Measurements from ENCODE around the gene RNF31. TPM values are rescaled to one million over a fixed set of nuclear protein-coding genes. Genes with fewer than 3 reads are reported as not detected.
A peak's percentile ranks its signal among the peaks of the same experiment; 100 is the strongest.

RNF31 gene
- total RNA-seq, 2 donors from 2014 or later, result 85.8 to 98.3 TPM

GRCh38 chr14:24136684-24137528 is 10.4 kb upstream of the RNF31 start:
- ATAC-seq (no peak), DNase-seq (no peak)
- peak overlapping the region; percentile 88 for H3K27ac Mint-ChIP-seq
- no peaks in the 10 kb centered on the region for H3K9me3 ChIP-seq (ENCODE audit: control insufficient read depth, low read length, poor library complexity, severe bottlenecking)
- no peaks in the 10 kb centered on the region for H3K27me3 Mint-ChIP-seq
- peaks cover 44% of the 10 kb centered on the region for H3K4me1 Mint-ChIP-seq
- no peaks in the 10 kb centered on the region for H3K36me3 Mint-ChIP-seq (ENCODE audit: low read depth)
- H3K4me3 Mint-ChIP-seq, result peak overlapping the region; percentile 95

GRCh38 chr14:24137529-24138395 is 9.5 kb upstream of the RNF31 start:
- Mint-ChIP-seq H3K4me3 (peak overlapping the region; percentile 95), H3K4me1 (peaks cover 42% of the 10 kb centered on the region), H3K27ac (peak overlapping the region; percentile 88), H3K36me3 (ENCODE audit: low read depth) (no peaks in the 10 kb centered on the region), H3K27me3 (no peaks in the 10 kb centered on the region)
- ATAC-seq (no peak), DNase-seq (no peak)
- H3K9me3 ChIP-seq (ENCODE audit: control insufficient read depth, low read length, poor library complexity, severe bottlenecking), result no peaks in the 10 kb centered on the region

DNA sequence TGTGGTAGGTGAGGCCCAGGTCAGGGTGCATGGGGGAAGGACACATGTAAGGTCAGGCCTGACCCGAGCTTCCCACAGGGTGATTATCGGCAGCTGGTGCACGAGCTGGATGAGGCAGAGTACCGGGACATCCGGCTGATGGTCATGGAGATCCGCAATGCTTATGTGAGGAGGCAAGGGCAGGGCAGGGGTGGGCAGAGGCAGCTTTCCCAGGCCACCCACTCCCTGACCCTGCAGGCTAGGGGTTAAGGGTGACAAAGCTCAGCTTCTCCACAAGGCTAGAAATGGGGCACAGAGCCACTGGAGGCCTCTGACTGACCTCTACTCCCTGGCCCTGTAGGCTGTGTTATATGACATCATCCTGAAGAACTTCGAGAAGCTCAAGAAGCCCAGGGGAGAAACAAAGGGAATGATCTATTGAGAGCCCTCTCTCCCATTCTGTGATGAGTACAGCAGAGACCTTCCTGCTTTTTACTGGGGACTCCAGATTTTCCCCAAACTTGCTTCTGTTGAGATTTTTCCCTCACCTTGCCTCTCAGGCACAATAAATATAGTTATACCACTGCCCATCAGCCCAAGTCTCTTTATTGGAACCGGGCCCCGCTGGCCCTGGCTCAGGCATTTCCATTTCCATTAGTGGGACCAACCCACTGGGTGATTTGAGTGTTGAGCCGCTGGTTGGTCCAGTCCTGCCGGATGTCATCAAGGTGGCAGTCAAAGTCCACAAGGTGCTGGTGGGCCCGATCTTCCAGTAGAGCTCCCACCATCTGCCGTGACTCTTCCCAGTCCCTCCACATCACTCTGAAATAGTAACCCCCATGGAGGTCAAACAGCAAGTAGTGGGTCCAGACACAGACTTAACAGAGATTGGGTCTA is 8.7 kb upstream of the RNF31 start:
- no peak for DNase-seq
- ATAC-seq, result no peak
- Mint-ChIP-seq H3K27me3 (no peaks in the 10 kb centered on the region), H3K36me3 (ENCODE audit: low read depth) (no peaks in the 10 kb centered on the region), H3K4me1 (peaks cover 43% of the 10 kb centered on the region), H3K4me3 (peak overlapping the region; percentile 43), H3K27ac (peak overlapping the region; percentile 43)
- no peaks in the 10 kb centered on the region for H3K9me3 ChIP-seq (ENCODE audit: control insufficient read depth, low read length, poor library complexity, severe bottlenecking)

DNA sequence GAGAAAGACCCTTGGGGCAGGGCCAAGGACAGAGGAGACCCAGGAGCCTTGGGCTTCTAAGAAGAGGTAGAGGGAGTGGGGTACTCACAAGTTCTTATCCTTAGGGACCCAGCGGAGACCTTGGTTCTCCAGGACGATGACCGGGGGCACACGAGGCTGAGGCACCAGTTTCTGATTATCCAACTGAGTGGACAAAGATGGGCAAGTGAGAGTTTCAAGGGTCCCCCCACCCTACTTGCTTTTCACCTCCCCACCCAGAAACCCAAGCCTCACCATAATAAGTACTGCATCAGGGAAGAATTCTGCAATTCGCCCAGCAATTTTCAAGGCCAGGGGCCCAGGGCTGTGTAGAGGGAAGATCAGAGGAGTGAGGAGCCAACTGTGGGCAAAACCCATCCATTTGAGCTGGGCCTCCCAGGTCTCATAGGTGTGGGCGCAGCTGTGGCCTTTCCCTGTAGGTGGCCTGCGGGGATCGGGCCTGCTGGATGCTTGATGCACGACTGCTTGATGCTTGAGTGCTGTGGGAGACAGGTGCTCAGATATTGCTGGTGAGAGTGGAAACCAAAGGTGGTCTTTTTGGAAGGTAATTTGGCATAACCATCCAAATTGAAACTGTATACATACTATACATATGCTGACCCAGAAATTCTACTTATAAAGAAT is 7.9 kb upstream of the RNF31 start:
- DNase-seq (no peak), ATAC-seq (no peak)
- Mint-ChIP-seq H3K27ac (peak overlapping the region; percentile 43), H3K4me3 (peak overlapping the region; percentile 64), H3K4me1 (peaks cover 45% of the 10 kb centered on the region), H3K27me3 (no peaks in the 10 kb centered on the region), H3K36me3 (ENCODE audit: low read depth) (peaks cover 2% of the 10 kb centered on the region)
- no peaks in the 10 kb centered on the region for H3K9me3 ChIP-seq (ENCODE audit: control insufficient read depth, low read length, poor library complexity, severe bottlenecking)

DNA sequence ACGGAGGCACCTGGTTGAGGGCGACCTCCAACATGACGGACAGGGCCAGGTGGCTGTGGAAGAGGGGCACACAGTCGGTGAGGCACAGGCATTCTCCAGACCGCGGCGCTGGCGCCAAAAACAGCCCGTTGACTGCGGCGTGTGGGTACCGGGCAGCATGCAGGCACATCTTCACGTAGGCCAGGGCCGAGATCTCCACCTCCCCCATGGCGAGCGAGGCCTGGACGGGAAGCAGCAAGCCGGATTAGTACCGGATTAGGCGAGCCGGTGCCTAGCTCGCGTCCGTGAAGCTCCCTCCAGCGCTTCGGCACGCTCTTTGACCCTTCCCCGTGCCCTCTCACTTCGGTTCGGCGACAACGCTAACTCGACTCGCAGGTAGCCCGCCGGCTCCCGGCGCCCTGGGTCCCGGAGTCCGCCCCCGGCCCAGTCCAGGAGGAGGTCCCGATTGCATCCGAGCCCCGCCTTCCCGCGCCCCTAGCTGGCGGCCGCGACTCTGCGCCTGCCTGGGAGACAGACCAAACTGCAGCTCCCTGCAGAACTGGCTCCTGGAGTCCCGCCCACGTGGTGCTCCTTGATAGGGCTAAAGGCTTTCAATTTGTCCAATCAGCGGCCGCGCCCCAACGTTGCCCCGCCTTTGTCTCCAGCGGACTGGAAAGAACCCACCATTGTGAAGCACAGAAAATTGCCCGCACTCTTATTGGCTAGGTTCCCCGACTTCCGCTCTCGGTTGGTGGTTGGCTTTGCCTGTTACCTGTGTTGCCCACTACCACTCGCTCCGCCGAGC is 6.0 kb upstream of the RNF31 start, which contains the start of gene EMC9:
EMC9 (minus strand) TSS at position 495 of the 784 bp plus-strand sequence; CDS start at position 208, 287 bp downstream.
- peaks cover 2% of the 10 kb centered on the region for H3K36me3 Mint-ChIP-seq (ENCODE audit: low read depth)
- peak; percentile 91 for ATAC-seq
- H3K9me3 ChIP-seq (ENCODE audit: control insufficient read depth, low read length, poor library complexity, severe bottlenecking), result no peaks in the 10 kb centered on the region
- peak within 1 kb of the TSS; percentile 86 for H3K27ac Mint-ChIP-seq
- DNase-seq, result peak; percentile 98 to 99 (median 98)
- H3K27me3 Mint-ChIP-seq, result no peaks in the 10 kb centered on the region
- peaks cover 50% of the 10 kb centered on the region for H3K4me1 Mint-ChIP-seq
- H3K4me3 Mint-ChIP-seq, result peak within 1 kb of the TSS; percentile 93

GRCh38 chr14:24143511-24143910 is 3.8 kb upstream of the RNF31 start:
- H3K27ac Mint-ChIP-seq, result no peak overlapping the region

DNA sequence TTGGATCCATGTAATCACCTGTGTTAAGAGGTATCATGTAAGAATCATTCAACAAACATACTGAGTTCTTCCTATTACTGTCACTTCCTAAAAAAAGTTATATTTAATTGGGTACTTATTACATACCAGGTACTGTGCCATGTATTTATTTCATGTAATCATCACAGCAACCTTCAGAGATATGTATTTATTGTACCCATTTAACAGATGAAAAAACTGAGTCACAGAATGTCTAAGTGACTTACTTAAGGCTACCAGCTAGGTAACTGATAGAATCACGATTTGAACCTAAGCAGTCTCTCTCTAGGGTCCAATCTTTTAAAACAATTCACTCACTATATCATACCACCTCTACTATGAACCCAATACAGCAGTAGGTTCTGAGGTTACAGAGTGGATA is 2.8 kb upstream of the RNF31 start:
- Mint-ChIP-seq H3K27ac (peak overlapping the region; percentile 73), H3K4me3 (no peak overlapping the region), H3K36me3 (ENCODE audit: low read depth) (peaks cover 2% of the 10 kb centered on the region), H3K27me3 (no peaks in the 10 kb centered on the region), H3K4me1 (peaks cover 52% of the 10 kb centered on the region)
- DNase-seq, result no peak
- no peak for ATAC-seq
- H3K9me3 ChIP-seq (ENCODE audit: control insufficient read depth, low read length, poor library complexity, severe bottlenecking), result no peaks in the 10 kb centered on the region

More at GRCh38 chr14:24143511-24143910, 3.8 kb upstream of the RNF31 start:
- Mint-ChIP-seq H3K27me3 (no peaks in the 10 kb centered on the region), H3K4me1 (peaks cover 46% of the 10 kb centered on the region), H3K36me3 (ENCODE audit: low read depth) (peaks cover 2% of the 10 kb centered on the region), H3K4me3 (no peak overlapping the region)
- no peak for ATAC-seq
- H3K9me3 ChIP-seq (ENCODE audit: control insufficient read depth, low read length, poor library complexity, severe bottlenecking), result no peaks in the 10 kb centered on the region
- DNase-seq, result no peak

- H3K36me3 Mint-ChIP-seq (ENCODE audit: low read depth), result peaks cover 2% of the 10 kb centered on the region
- peaks cover 49% of the 10 kb centered on the region for H3K4me1 Mint-ChIP-seq
- peak overlapping the region; percentile 90 for H3K27ac Mint-ChIP-seq
- H3K4me3 Mint-ChIP-seq, result peak overlapping the region; percentile 98
- no peaks in the 10 kb centered on the region for H3K27me3 Mint-ChIP-seq
- DNase-seq (no peak), ATAC-seq (no peak)
- no peaks in the 10 kb centered on the region for H3K9me3 ChIP-seq (ENCODE audit: control insufficient read depth, low read length, poor library complexity, severe bottlenecking)
Observed at GRCh38 chr14:24145219-24145618, 2.1 kb upstream of the RNF31 start.

DNA sequence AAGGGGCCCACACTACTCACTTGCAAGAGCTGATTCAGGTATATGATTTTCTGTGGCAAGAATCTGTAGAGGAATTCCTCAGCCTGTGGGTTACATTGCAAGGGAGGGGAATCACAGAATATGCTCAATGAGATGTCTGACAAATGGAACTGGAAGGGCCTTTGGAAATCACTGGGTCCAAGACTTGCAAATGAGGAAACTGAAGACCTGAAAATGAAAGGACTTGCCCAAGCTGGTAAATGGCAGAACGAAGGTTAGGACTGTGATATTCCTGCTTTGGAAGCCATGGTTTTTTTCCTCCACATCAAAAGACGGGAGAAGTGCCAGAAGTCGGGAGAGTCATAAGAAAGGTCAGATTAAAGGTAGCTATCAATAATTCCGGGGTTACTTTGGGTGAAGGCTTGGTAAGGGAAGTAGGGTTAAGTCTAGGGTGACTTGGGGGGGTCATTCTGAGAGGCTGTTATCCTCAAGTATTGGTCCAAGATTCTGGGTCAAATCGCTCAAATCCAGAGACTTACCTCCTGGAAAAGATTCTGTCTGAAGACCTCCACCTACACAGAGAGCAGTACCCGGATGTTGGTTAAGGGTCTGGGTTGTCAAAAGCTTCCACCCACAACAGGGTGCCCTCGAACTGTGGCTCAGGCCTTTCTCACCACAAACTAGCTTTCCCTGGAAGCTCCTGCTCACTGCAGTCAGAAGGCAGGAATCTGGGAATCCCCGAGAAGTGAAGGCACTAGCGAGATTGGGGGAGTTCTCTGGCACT is 1.4 kb upstream of the RNF31 start:
- no peak for DNase-seq
- no peak for ATAC-seq
- Mint-ChIP-seq H3K36me3 (ENCODE audit: low read depth) (peaks cover 2% of the 10 kb centered on the region), H3K4me3 (peak overlapping the region; percentile 98), H3K4me1 (peaks cover 52% of the 10 kb centered on the region), H3K27ac (peak overlapping the region; percentile 90), H3K27me3 (no peaks in the 10 kb centered on the region)
- no peaks in the 10 kb centered on the region for H3K9me3 ChIP-seq (ENCODE audit: control insufficient read depth, low read length, poor library complexity, severe bottlenecking)

DNA sequence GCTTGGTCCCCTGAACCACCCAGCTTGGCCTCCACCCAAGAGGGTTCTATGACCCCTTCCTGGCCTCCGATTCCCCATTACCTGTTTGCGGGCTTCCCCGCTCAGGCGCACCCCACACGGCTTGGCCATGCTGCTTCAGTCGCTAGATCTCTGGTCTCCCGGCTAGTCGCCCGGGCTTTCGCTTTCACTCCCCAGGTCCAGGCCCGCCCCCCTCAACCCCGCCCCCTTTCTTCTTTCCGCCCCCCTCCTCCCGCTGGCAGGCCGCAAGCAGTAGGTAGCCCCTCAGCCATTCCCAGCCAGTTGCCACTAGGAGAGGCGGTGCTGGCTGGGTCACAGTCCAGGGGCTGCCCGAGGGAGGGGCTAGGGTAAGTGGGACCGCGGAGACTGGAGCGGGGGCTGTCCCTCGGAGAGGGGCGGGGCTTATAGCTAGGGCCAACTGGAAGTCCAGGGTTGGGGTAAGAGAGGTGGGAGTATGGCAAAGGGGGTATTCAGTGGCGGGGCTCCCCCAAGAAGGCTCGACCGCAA is 783 bp upstream of the RNF31 start, which contains the start of gene PSME2:
PSME2 (minus strand) TSS at position 158 of the 525 bp plus-strand sequence; CDS start at position 129, 29 bp downstream.
- peaks cover 2% of the 10 kb centered on the region for H3K36me3 Mint-ChIP-seq (ENCODE audit: low read depth)
- H3K27me3 Mint-ChIP-seq, result no peaks in the 10 kb centered on the region
- ATAC-seq (peak; percentile 65), DNase-seq (peak; percentile 57 to 83 (median 75))
- H3K4me3 Mint-ChIP-seq, result peak within 1 kb of the TSS; percentile 98
- peaks cover 53% of the 10 kb centered on the region for H3K4me1 Mint-ChIP-seq
- H3K27ac Mint-ChIP-seq, result peak within 1 kb of the TSS; percentile 91
- no peaks in the 10 kb centered on the region for H3K9me3 ChIP-seq (ENCODE audit: control insufficient read depth, low read length, poor library complexity, severe bottlenecking)

Data from T-helper 17 cell (primary cell).